DOHH2 (cell line): Measurements from ENCODE around the gene ODC1.

Source experiments
- EZH2phosphoT487 ChIP-seq: fragments of 200-600 bp; sonication (generic); IDR thresholded peaks from 2 replicates; pipeline ENCODE4 v1.6.1; 2017; ENCODE audit warnings: borderline replicate concordance, mild to moderate bottlenecking, antibody characterized with exemption, low read length, moderate library complexity, mixed read lengths
- TF ChIP-seq, protein P1 (sequence below): fragments of 200-600 bp; sonication (generic); IDR thresholded peaks from one replicate; pipeline ENCODE4 v1.5.1; 2014; ENCODE audit warnings: antibody characterized with exemption, mild to moderate bottlenecking, low read depth, low read length; ENCODE audit not compliant: poor library complexity, severe bottlenecking

DNA sequence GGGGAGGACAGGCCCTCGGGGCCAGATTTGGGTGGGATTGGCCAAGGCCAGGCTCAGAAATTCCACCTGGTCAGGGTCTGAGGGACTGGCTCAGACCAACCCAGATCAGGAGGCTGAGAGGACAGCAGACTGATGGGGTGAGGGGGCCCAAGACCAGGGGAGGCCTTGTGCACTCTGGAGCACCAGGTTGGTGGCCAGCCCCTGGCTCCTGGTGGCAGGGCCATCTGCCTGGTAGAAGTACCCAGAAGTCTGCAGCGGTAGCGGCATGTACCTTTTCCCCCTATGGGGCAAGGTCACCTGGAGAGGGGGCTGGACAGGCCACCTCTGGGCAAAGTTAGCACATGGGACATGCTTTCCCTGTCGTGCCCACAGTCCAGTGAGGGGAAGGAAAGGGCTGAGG is 21.2 kb upstream of the ODC1 start:
- TF ChIP-seq, protein P1, sequence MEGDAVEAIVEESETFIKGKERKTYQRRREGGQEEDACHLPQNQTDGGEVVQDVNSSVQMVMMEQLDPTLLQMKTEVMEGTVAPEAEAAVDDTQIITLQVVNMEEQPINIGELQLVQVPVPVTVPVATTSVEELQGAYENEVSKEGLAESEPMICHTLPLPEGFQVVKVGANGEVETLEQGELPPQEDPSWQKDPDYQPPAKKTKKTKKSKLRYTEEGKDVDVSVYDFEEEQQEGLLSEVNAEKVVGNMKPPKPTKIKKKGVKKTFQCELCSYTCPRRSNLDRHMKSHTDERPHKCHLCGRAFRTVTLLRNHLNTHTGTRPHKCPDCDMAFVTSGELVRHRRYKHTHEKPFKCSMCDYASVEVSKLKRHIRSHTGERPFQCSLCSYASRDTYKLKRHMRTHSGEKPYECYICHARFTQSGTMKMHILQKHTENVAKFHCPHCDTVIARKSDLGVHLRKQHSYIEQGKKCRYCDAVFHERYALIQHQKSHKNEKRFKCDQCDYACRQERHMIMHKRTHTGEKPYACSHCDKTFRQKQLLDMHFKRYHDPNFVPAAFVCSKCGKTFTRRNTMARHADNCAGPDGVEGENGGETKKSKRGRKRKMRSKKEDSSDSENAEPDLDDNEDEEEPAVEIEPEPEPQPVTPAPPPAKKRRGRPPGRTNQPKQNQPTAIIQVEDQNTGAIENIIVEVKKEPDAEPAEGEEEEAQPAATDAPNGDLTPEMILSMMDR, result no peak
- TF ChIP-seq EZH2phosphoT487, result no peak
